ENCODE results near the gene ZNF503.

DNA sequence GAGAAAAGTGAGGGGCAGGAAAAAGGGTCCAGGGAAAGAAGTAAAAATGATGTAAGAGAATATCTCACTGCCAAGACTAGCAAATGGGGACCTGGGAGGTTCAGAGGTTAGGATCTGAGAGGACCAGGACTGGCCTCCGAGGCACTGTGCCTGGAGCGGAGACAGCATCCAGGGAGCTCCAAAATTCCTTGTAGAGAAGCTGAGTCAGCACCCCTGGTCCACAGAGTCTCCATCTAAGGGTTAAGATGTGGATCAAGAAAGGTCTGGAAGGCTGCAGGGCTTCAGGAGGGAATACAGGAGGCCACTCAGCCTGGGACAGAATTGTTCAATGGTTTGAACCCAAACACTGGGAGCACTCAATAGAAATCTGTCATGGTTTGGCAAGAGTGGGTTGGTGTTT, 30.6 kb downstream of the ZNF503 start:
- TF ChIP-seq, protein P1, sequence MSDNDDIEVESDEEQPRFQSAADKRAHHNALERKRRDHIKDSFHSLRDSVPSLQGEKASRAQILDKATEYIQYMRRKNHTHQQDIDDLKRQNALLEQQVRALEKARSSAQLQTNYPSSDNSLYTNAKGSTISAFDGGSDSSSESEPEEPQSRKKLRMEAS (IDR thresholded peaks at IDR 0.05): no peak
- no peak for TF ChIP-seq TCF12 (IDR thresholded peaks at IDR 0.05; ENCODE audit: low read depth)
- TF ChIP-seq EP300 (IDR thresholded peaks at IDR 0.05; ENCODE audit: borderline replicate concordance): no peak
